Omental fat pad (tissue), 4 donors: ENCODE measurements around the gene TVP23B. TPM values are rescaled to one million over a fixed set of nuclear protein-coding genes. Genes with fewer than 3 reads are reported as not detected.
A peak's percentile ranks its signal among the peaks of the same experiment; 100 is the strongest.

ENCODE experiments used
- ATAC-seq: fragments of 150-250 bp; one replicate; pipeline ENCODE4 v1.9.1; 2016; ENCODE audit warnings: mild to moderate bottlenecking, moderate library complexity; ENCODE audit not compliant: low FRiP score
- DNase-seq: peaks from one replicate; pipeline ENCODE4 v3.0.0-alpha.2; 2019; ENCODE audit warnings: low spot score
- total RNA-seq, 4 donors: library from RNA; depleted of rRNA; stranded (reverse); fragments of >200 nt; gene quantifications; one replicate each; pipeline ENCODE4 v1.1.0, GENCODE V29; 2016
- TF ChIP-seq, protein P1 (sequence below), 3 donors: fragments of 450-650 bp; IDR thresholded peaks; one replicate each; pipeline ENCODE4 v1.5.1; 2016 to 2017; ENCODE audit warnings: antibody characterized with exemption in 3 of 3, mild to moderate bottlenecking in 3 of 3, moderate library complexity in 2 of 3

TVP23B gene
- total RNA-seq, 4 donors from 2014 or later = 28.4 to 42.2 (median 40.9) TPM

DNA sequence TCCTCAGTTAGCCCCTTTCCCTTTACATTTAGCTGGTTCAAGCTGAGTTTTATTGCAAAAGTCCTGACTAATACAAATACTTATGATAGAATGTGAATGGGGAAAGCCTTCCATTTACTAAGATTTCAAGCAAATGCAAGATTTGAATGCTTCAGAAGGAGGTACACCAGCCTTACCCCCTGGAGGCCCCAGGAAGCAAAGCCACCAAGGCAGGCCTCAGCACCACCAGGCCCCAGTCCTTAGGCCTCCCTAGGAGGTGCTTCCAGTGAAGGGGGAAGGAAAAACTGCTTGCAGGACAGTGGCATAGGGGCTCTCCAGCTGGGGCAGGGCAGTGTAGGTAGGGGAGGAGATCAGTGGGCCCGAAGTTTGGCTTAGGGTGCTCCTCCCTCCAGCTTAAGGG lies 69.7 kb downstream of the TVP23B start:
- TF ChIP-seq, protein P1, sequence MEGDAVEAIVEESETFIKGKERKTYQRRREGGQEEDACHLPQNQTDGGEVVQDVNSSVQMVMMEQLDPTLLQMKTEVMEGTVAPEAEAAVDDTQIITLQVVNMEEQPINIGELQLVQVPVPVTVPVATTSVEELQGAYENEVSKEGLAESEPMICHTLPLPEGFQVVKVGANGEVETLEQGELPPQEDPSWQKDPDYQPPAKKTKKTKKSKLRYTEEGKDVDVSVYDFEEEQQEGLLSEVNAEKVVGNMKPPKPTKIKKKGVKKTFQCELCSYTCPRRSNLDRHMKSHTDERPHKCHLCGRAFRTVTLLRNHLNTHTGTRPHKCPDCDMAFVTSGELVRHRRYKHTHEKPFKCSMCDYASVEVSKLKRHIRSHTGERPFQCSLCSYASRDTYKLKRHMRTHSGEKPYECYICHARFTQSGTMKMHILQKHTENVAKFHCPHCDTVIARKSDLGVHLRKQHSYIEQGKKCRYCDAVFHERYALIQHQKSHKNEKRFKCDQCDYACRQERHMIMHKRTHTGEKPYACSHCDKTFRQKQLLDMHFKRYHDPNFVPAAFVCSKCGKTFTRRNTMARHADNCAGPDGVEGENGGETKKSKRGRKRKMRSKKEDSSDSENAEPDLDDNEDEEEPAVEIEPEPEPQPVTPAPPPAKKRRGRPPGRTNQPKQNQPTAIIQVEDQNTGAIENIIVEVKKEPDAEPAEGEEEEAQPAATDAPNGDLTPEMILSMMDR (IDR thresholded peaks at IDR 0.05) = no peak
- DNase-seq (no peak), ATAC-seq (no peak)

DNA sequence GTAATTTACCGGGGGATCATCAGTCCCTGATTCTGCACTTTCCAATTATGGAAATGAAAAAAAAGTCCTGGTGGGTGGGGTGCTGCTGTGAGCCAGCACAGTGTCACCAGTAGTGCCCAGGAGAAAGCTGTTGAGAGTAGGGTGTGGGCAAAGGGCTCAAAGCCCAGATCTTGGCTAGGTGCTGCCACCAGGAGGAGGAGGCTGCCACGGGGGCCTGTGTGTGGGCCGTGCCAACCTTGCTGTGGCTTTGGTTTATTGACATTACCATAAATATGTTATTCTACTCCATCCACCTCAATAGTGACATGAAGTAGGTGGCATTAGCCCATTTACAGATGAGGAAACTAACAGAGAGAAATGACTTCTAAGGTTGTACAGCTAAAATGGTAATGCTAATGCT lies 70.2 kb downstream of the TVP23B start:
- TF ChIP-seq, protein P1 (IDR thresholded peaks at IDR 0.05) = no peak
- ATAC-seq = no peak

DNA sequence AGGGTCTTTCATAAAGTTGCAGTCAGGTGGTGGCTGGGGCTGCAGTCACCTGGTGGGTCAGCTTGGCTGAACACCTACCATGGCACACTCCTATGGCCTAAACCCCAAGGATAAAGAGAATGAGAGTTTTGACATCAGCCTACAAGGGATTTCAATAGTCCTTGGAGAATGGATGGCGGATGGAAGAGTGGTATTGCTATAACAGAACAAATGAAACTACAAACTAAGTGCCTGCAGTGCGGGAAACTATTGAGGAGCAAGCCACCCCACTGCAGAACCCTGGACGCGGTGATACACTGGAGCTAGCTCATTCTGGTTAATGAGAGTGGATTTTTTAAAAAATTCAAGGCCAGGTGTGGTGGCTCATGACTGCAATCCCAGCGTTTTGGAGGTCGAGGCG lies 74.0 kb downstream of the TVP23B start:
- ATAC-seq (no peak), DNase-seq (no peak)
- TF ChIP-seq, protein P1 (IDR thresholded peaks at IDR 0.05) = no peak

More for the DNA sequence above, 70.2 kb downstream of the TVP23B start:
- DNase-seq = no peak

DNA sequence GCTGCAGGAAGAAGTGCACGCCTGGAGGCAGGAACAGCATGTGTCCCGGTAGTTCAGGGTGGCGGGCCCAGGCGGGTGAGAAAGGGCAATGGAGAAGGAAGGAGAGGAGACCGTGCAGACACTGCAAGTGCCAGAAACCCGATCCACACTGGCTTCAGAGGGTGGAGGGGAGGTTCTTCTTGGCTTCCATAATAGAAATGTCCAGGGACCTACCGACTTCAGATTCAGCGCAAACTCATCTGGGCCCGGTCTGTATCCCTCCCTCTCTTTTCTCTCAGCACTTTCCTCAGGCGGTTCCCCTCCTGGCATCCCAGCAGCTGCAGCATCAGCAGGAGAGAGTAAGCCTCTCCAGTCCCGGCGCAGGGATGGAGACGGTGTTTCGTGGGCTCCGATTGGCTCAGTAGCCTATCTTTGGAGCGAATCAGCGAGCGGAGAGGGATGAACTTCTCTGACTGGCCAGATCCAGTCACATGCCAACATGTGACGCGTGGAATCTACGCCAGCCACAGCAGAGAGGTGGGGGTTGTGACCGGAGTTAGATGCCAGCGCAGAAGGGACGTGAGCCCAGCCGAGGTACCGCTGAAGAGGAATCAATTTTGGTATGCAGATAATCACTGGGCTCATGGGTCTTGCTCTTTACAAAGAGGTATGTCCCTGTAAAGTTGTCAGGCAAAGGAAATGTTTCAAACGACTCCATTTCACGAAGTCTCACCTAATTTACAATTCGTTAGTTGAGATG lies 75.0 kb downstream of the TVP23B start:
- peak; percentile 74 for DNase-seq
- TF ChIP-seq, protein P1 (IDR thresholded peaks at IDR 0.05) = no peak
- ATAC-seq = peak; percentile 92

Other genes with a start within 250 kb of the TVP23B start
- gene TBC1D28, start 136.8 kb upstream of the TVP23B start, total RNA-seq = not detected
- gene FOXO3B, start 98.9 kb upstream of the TVP23B start, total RNA-seq = 1 to 10 TPM; 6.4 to 7.8 (median 7.0) TPM
- under 1 TPM in 1 of 4 donors, not detected in 3; 0.19 TPM for gene FBXW10, start 37.1 kb upstream of the TVP23B start, total RNA-seq
- 10 to 100 TPM; 14.3 to 28.4 (median 14.9) TPM for gene PRPSAP2, start 76.9 kb downstream of the TVP23B start, total RNA-seq
- gene SLC5A10, start 171.0 kb downstream of the TVP23B start, total RNA-seq = not detected
- gene FAM83G, start 223.6 kb downstream of the TVP23B start, total RNA-seq = 10 to 100 TPM in 3 of 4 donors, under 1 TPM in 1; 0.95 to 19.9 (median 14.3) TPM